HUES64 (cell line): Measurements from ENCODE around the gene SLC26A4. TPM values are rescaled to one million over a fixed set of nuclear protein-coding genes. Genes with fewer than 3 reads are reported as not detected.
A peak's percentile ranks its signal among the peaks of the same experiment; 100 is the strongest.

Source experiments
- H3K27ac ChIP-seq: 2 replicates; pipeline ENCODE4 v1.7.0; 2013; ENCODE audit warnings: low read depth, low read length, inconsistent platforms
- H3K27me3 ChIP-seq: 2 replicates; pipeline ENCODE4 v1.6.1; 2013; ENCODE audit warnings: mild to moderate bottlenecking, low read length; ENCODE audit not compliant: insufficient read depth
- H3K36me3 ChIP-seq: 2 replicates; pipeline ENCODE4 v1.6.1; 2013; ENCODE audit warnings: mild to moderate bottlenecking, low read length; ENCODE audit not compliant: insufficient read depth
- H3K4me1 ChIP-seq: 2 replicates; pipeline ENCODE4 v1.6.1; 2013; ENCODE audit warnings: mild to moderate bottlenecking, low read length, moderate library complexity; ENCODE audit not compliant: insufficient read depth
- H3K4me3 ChIP-seq: 2 replicates; pipeline ENCODE4 v1.5.1; 2013; ENCODE audit warnings: mild to moderate bottlenecking, low read length, moderate library complexity
- H3K9ac ChIP-seq: 2 replicates; pipeline ENCODE4 v1.6.1; 2013; ENCODE audit warnings: mild to moderate bottlenecking, low read depth, low read length
- H3K9me3 ChIP-seq: 2 replicates; pipeline ENCODE4 v1.6.1; 2013; ENCODE audit warnings: low read depth, low read length; ENCODE audit not compliant: insufficient read depth
- WGBS: fragments of 150-250, 120-280 bp; methylation state at CpG from one replicate; pipeline ENCODE4 v1.1.7; 2013; ENCODE audit warnings: missing lambda C conversion rate; 5-methylcytosine and 5-hydroxymethylcytosine counted together
- polyA plus RNA-seq, 2 experiments: library from polyadenylated mRNA; stranded (reverse); fragments of 50-300 nt; gene quantifications; one replicate each; pipeline ENCODE4 v1.2.3, GENCODE V29; 2013

The SLC26A4 gene
- polyA plus RNA-seq (2013, experiment 1 of 2) = not detected
- not detected for polyA plus RNA-seq (2013, experiment 2 of 2)

GRCh38 chr7:107660381-107661080, at the start of gene SLC26A4:
Gene SLC26A4, plus strand, starts transcription at chr7:107660828. Its CDS starts 814 bp downstream, at chr7:107661642.
- Histone ChIP-seq H3K9me3 (no peaks in the 10 kb centered on the region), H3K9ac (no peak within 1 kb of the TSS), H3K27ac (no peak within 1 kb of the TSS), H3K4me1 (0 out of 2 replicates have a peak, but pooled peaks cover 4% of the 10 kb centered on the region), H3K4me3 (peak within 1 kb of the TSS; percentile 49), H3K27me3 (peaks cover 83% of the 10 kb centered on the region), H3K36me3 (no peaks in the 10 kb centered on the region)
- 3% methylated on average over 37 of the region's 37 CpGs for WGBS

- H3K9me3 ChIP-seq = no peaks in the 10 kb centered on the region
- no peaks in the 10 kb centered on the region for H3K27me3 ChIP-seq
- 91% methylated on average over 1 of the region's 1 CpG for WGBS
- H3K36me3 ChIP-seq = peaks cover 5% of the 10 kb centered on the region; the same call in 1 of the 2 replicates
- H3K27ac ChIP-seq = no peak overlapping the region
- no peak overlapping the region for H3K9ac ChIP-seq
- H3K4me1 ChIP-seq = no peaks in the 10 kb centered on the region
- H3K4me3 ChIP-seq = no peak overlapping the region
Measured at GRCh38 chr7:107613439-107613838, 47.2 kb upstream of the SLC26A4 start.

GRCh38 chr7:107613948-107614347, 46.7 kb upstream of the SLC26A4 start:
- no peak overlapping the region for H3K4me3 ChIP-seq
- no peak overlapping the region for H3K27ac ChIP-seq
- H3K36me3 ChIP-seq = peaks cover 5% of the 10 kb centered on the region; the same call in 1 of the 2 replicates
- no peaks in the 10 kb centered on the region for H3K9me3 ChIP-seq
- H3K9ac ChIP-seq = no peak overlapping the region
- no peaks in the 10 kb centered on the region for H3K4me1 ChIP-seq
- no peaks in the 10 kb centered on the region for H3K27me3 ChIP-seq

- no peaks in the 10 kb centered on the region for H3K4me1 ChIP-seq
- peaks cover 5% of the 10 kb centered on the region; the same call in 1 of the 2 replicates for H3K36me3 ChIP-seq
- no peaks in the 10 kb centered on the region for H3K9me3 ChIP-seq
- H3K27me3 ChIP-seq = no peaks in the 10 kb centered on the region
- H3K4me3 ChIP-seq = no peak overlapping the region
- no peak overlapping the region for H3K27ac ChIP-seq
- no peak overlapping the region for H3K9ac ChIP-seq
Measured at GRCh38 chr7:107614425-107614824, 46.2 kb upstream of the SLC26A4 start.

- H3K36me3 ChIP-seq = peaks cover 5% of the 10 kb centered on the region; the same call in 1 of the 2 replicates
- H3K4me3 ChIP-seq = no peak overlapping the region
- WGBS = 98% methylated on average over 3 of the region's 4 CpGs
- H3K4me1 ChIP-seq = no peaks in the 10 kb centered on the region
- no peak overlapping the region for H3K9ac ChIP-seq
- no peak overlapping the region for H3K27ac ChIP-seq
- H3K9me3 ChIP-seq = no peaks in the 10 kb centered on the region
- no peaks in the 10 kb centered on the region for H3K27me3 ChIP-seq
Measured at GRCh38 chr7:107615910-107616680, 44.5 kb upstream of the SLC26A4 start.

GRCh38 chr7:107622429-107622828, 38.2 kb upstream of the SLC26A4 start:
- Histone ChIP-seq H3K4me1 (no peaks in the 10 kb centered on the region), H3K4me3 (no peak overlapping the region), H3K9ac (no peak overlapping the region), H3K9me3 (no peaks in the 10 kb centered on the region), H3K36me3 (no peaks in the 10 kb centered on the region), H3K27me3 (no peaks in the 10 kb centered on the region), H3K27ac (no peak overlapping the region)
- 95% methylated on average over 1 of the region's 1 CpG for WGBS

GRCh38 chr7:107622894-107623293, 37.7 kb upstream of the SLC26A4 start:
- H3K27me3 ChIP-seq = no peaks in the 10 kb centered on the region
- no peaks in the 10 kb centered on the region for H3K36me3 ChIP-seq
- no peaks in the 10 kb centered on the region for H3K9me3 ChIP-seq
- no peak overlapping the region for H3K9ac ChIP-seq
- no peak overlapping the region for H3K27ac ChIP-seq
- no peaks in the 10 kb centered on the region for H3K4me1 ChIP-seq
- 91% methylated on average over 2 of the region's 2 CpGs for WGBS
- no peak overlapping the region for H3K4me3 ChIP-seq

- no peak overlapping the region for H3K4me3 ChIP-seq
- H3K27ac ChIP-seq = no peak overlapping the region
- 96% methylated on average over 4 of the region's 4 CpGs for WGBS
- no peak overlapping the region for H3K9ac ChIP-seq
- H3K4me1 ChIP-seq = no peaks in the 10 kb centered on the region
- H3K27me3 ChIP-seq = no peaks in the 10 kb centered on the region
- H3K36me3 ChIP-seq = no peaks in the 10 kb centered on the region
- H3K9me3 ChIP-seq = no peaks in the 10 kb centered on the region
Measured at GRCh38 chr7:107627002-107627401, 33.6 kb upstream of the SLC26A4 start.

GRCh38 chr7:107628461-107629064, 32.1 kb upstream of the SLC26A4 start:
- no peaks in the 10 kb centered on the region for H3K4me1 ChIP-seq
- WGBS = 92% methylated on average over 8 of the region's 8 CpGs
- H3K36me3 ChIP-seq = no peaks in the 10 kb centered on the region
- no peaks in the 10 kb centered on the region for H3K27me3 ChIP-seq
- no peak overlapping the region for H3K9ac ChIP-seq
- H3K27ac ChIP-seq = no peak overlapping the region
- H3K4me3 ChIP-seq = no peak overlapping the region
- H3K9me3 ChIP-seq = no peaks in the 10 kb centered on the region

- H3K27ac ChIP-seq = no peak overlapping the region
- H3K4me3 ChIP-seq = no peak overlapping the region
- H3K9me3 ChIP-seq = no peaks in the 10 kb centered on the region
- 98% methylated on average over 8 of the region's 8 CpGs for WGBS
- H3K36me3 ChIP-seq = no peaks in the 10 kb centered on the region
- H3K27me3 ChIP-seq = no peaks in the 10 kb centered on the region
- no peak overlapping the region for H3K9ac ChIP-seq
- no peaks in the 10 kb centered on the region for H3K4me1 ChIP-seq
Measured at GRCh38 chr7:107630342-107630741, 30.3 kb upstream of the SLC26A4 start.
